OCI-LY7 (cell line): ENCODE data around the gene GPR153. TPM values are rescaled to one million over a fixed set of nuclear protein-coding genes. Genes with fewer than 3 reads are reported as not detected.

Source experiments
- BruUV-seq: library from RNA; stranded (reverse); fragments of 400-500 nt; replicated peaks from 2 replicates; lab custom pipeline; 2021; lab: Mats Ljungman, UMichigan
- CTCF ChIA-PET: fragments of 300-600 bp; sonication (Branson Sonifier 250); formaldehyde crosslinking; loops from one replicate; lab custom pipeline; 2022; ENCODE audit warnings: antibody characterized with exemption; ENCODE audit not compliant: unreplicated experiment; lab: Charles Lee
- POLR2A ChIA-PET: fragments of 300-600 bp; sonication (Branson Sonifier 250); formaldehyde crosslinking; loops from one replicate; lab custom pipeline; 2022; ENCODE audit warnings: antibody characterized with exemption; lab: Charles Lee
- DNase-seq: peaks from one replicate; pipeline ENCODE4 v3.0.0-alpha.2; 2015; ENCODE audit warnings: low spot score
- H2AFZ ChIP-seq: fragments of 200-600 bp; sonication (generic), shearing (Covaris generic); 2 replicates; pipeline ENCODE4 v1.6.1; 2014; ENCODE audit warnings: mild to moderate bottlenecking, antibody characterized with exemption, low read length, moderate library complexity
- H3K27ac ChIP-seq: fragments of 200-600 bp; sonication (generic); 2 replicates; pipeline ENCODE4 v1.5.1; 2014; ENCODE audit warnings: mixed run types, low read depth, mild to moderate bottlenecking, moderate library complexity, low read length, inconsistent platforms; ENCODE audit not compliant: poor library complexity, severe bottlenecking
- H3K36me3 ChIP-seq: fragments of 200-600 bp; sonication (generic); 2 replicates; pipeline ENCODE4 v1.6.1; 2014; ENCODE audit warnings: mild to moderate bottlenecking, antibody characterized with exemption, low read length, moderate library complexity, mixed read lengths; ENCODE audit not compliant: insufficient read depth
- H3K4me1 ChIP-seq: fragments of 200-600 bp; sonication (generic); 2 replicates; pipeline ENCODE4 v1.5.1; 2014; ENCODE audit warnings: mild to moderate bottlenecking, low read length; ENCODE audit not compliant: insufficient read depth, poor library complexity, severe bottlenecking
- H3K4me2 ChIP-seq: fragments of 200-600 bp; sonication (generic); 2 replicates; pipeline ENCODE4 v1.6.1; 2014; ENCODE audit warnings: mild to moderate bottlenecking, low read length
- H3K4me3 ChIP-seq: fragments of 200-600 bp; sonication (generic); 2 replicates; pipeline ENCODE4 v1.5.1; 2014; ENCODE audit warnings: mild to moderate bottlenecking, low read depth, low read length; ENCODE audit not compliant: poor library complexity, severe bottlenecking
- H3K79me2 ChIP-seq: fragments of 200-600 bp; sonication (generic); 2 replicates; pipeline ENCODE4 v1.6.1; 2016; ENCODE audit warnings: low read depth, mild to moderate bottlenecking, low read length, moderate library complexity, mixed read lengths; ENCODE audit not compliant: insufficient read depth
- H3K9me2 ChIP-seq: fragments of 200-600 bp; sonication (generic); 2 replicates; pipeline ENCODE4 v1.6.1; 2016; ENCODE audit warnings: mild to moderate bottlenecking, low read length, mixed read lengths; ENCODE audit not compliant: insufficient read depth
- H3K9me3 ChIP-seq: fragments of 200-600 bp; sonication (generic); 2 replicates; pipeline ENCODE4 v1.6.1; 2014; ENCODE audit warnings: mild to moderate bottlenecking, mixed run types, low read length, mixed read lengths
- H4K20me1 ChIP-seq: fragments of 200-600 bp; sonication (generic); 2 replicates; pipeline ENCODE4 v1.6.1; 2014; ENCODE audit warnings: mild to moderate bottlenecking, antibody characterized with exemption, low read length, moderate library complexity, mixed read lengths; ENCODE audit not compliant: insufficient read depth
- EZH2phosphoT487 ChIP-seq: fragments of 200-600 bp; sonication (generic); IDR thresholded peaks from 2 replicates; pipeline ENCODE4 v1.6.1; 2018; ENCODE audit warnings: low read depth, borderline replicate concordance, mild to moderate bottlenecking, mixed run types, antibody characterized with exemption, low read length, moderate library complexity, mixed read lengths
- intact Hi-C: fragments of 100-400 bp; cut with micrococcal nuclease; formaldehyde crosslinking; loops from one replicate; pipeline ENCODE4 v1.10.0; 2022; ENCODE audit not compliant: unreplicated experiment
- total RNA-seq, 2 experiments: library from RNA; depleted of rRNA in 1 of 2; stranded (reverse); fragments of >200 nt in 1 of 2; shearing (Covaris generic) in 1 of 2; gene quantifications; 2 replicates each; pipeline ENCODE4 v1.2.3, GENCODE V29; 2014 to 2022
- TF ChIP-seq, protein P1 (sequence below): fragments of 200-600 bp; sonication (generic); conservative IDR thresholded peaks from 2 replicates; pipeline ENCODE4 v1.5.1; 2014; ENCODE audit warnings: mild to moderate bottlenecking, antibody characterized with exemption, low read length, moderate library complexity, mixed read lengths

Gene GPR153
- total RNA-seq, 2 experiments from 2014 or later = not detected

DNA sequence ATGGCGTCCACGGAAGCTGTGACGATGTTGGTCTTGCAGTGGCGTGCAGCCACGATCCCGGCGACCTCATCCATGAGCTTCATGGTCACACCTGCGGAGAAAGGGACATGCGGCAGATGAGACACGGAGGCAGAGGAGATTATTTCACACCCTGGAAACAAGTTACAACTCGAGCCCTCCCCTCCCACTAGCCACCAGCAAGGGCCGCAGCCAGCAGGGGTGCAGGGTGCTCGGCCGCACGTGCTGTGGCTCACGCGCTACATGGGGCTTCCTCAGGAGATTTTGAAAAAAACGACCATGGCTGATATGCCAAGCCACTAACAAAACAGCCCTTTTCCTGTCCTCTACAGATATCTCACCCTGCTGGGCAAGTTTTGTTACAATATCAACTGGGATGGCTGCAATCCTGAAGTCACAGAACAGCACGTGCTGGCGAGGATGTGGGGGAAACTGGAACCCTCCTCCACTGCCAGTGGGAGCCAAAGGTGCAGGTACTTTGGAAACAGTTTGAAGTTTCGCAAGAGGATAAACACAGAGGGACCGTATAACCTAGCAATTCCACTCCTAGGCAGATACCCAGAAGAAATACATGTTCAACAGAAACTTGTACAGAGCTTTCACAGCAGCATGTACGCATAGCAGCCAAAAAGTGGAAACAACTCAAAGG, 34.1 kb upstream of the GPR153 start:
- Histone ChIP-seq H3K36me3 (peaks cover 10% of the 10 kb centered on the region; the same call in 1 of the 2 replicates), H4K20me1 (no peaks in the 10 kb centered on the region), H3K4me3 (no peak overlapping the region), H3K9me2 (no peaks in the 10 kb centered on the region), H2AFZ (no peak overlapping the region), H3K27ac (no peak overlapping the region), H3K79me2 (no peaks in the 10 kb centered on the region), H3K4me2 (no peak overlapping the region), H3K4me1 (no peaks in the 10 kb centered on the region), H3K9me3 (no peaks in the 10 kb centered on the region)
- no peak for DNase-seq
- BruUV-seq = no TSS peak
- POLR2A ChIA-PET = no interaction called here
- CTCF ChIA-PET = no interaction called here
- intact Hi-C loops = no loop called here
- no peak for TF ChIP-seq EZH2phosphoT487
- TF ChIP-seq, protein P1, sequence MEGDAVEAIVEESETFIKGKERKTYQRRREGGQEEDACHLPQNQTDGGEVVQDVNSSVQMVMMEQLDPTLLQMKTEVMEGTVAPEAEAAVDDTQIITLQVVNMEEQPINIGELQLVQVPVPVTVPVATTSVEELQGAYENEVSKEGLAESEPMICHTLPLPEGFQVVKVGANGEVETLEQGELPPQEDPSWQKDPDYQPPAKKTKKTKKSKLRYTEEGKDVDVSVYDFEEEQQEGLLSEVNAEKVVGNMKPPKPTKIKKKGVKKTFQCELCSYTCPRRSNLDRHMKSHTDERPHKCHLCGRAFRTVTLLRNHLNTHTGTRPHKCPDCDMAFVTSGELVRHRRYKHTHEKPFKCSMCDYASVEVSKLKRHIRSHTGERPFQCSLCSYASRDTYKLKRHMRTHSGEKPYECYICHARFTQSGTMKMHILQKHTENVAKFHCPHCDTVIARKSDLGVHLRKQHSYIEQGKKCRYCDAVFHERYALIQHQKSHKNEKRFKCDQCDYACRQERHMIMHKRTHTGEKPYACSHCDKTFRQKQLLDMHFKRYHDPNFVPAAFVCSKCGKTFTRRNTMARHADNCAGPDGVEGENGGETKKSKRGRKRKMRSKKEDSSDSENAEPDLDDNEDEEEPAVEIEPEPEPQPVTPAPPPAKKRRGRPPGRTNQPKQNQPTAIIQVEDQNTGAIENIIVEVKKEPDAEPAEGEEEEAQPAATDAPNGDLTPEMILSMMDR = no peak

- Histone ChIP-seq H3K4me3 (no peak overlapping the region), H3K9me3 (no peaks in the 10 kb centered on the region), H4K20me1 (no peaks in the 10 kb centered on the region), H3K27ac (no peak overlapping the region), H2AFZ (no peak overlapping the region), H3K4me2 (no peak overlapping the region), H3K4me1 (no peaks in the 10 kb centered on the region), H3K9me2 (no peaks in the 10 kb centered on the region), H3K79me2 (no peaks in the 10 kb centered on the region), H3K36me3 (peaks cover 10% of the 10 kb centered on the region; the same call in 1 of the 2 replicates)
- intact Hi-C loops = no loop called here
- no peak for DNase-seq
- CTCF ChIA-PET = no interaction called here
- TF ChIP-seq, protein P1 = no peak
- no peak for TF ChIP-seq EZH2phosphoT487
- POLR2A ChIA-PET = no interaction called here
- BruUV-seq = no TSS peak
These were observed 33.4 kb upstream of the GPR153 start for GRCh38 chr1:6294080-6294889.

GRCh38 chr1:6292102-6292501, 31.2 kb upstream of the GPR153 start:
- Histone ChIP-seq H2AFZ (no peak overlapping the region), H3K27ac (no peak overlapping the region), H3K9me2 (no peaks in the 10 kb centered on the region), H4K20me1 (no peaks in the 10 kb centered on the region), H3K4me2 (no peak overlapping the region), H3K79me2 (no peaks in the 10 kb centered on the region), H3K4me3 (no peak overlapping the region), H3K9me3 (no peaks in the 10 kb centered on the region), H3K4me1 (no peaks in the 10 kb centered on the region), H3K36me3 (peaks cover 10% of the 10 kb centered on the region; the same call in 1 of the 2 replicates)
- DNase-seq = no peak
- intact Hi-C loops = no loop called here
- ChIA-PET POLR2A (no interaction called here), CTCF (no interaction called here)
- no TSS peak for BruUV-seq
- no peak for TF ChIP-seq EZH2phosphoT487
- TF ChIP-seq, protein P1 = no peak
